ENCODE data around the gene ARPC1A. TPM values are rescaled to one million over a fixed set of nuclear protein-coding genes. Genes with fewer than 3 reads are reported as not detected.
"Not testable (repeated sequence)": the region's sequence is repeated elsewhere in the genome, so short reads cannot be mapped to it uniquely, and the experiment has no call there.

Gene ARPC1A
- total and polyA plus RNA-seq, 8 donors: 92.7 to 158 (median 107) TPM

DNA sequence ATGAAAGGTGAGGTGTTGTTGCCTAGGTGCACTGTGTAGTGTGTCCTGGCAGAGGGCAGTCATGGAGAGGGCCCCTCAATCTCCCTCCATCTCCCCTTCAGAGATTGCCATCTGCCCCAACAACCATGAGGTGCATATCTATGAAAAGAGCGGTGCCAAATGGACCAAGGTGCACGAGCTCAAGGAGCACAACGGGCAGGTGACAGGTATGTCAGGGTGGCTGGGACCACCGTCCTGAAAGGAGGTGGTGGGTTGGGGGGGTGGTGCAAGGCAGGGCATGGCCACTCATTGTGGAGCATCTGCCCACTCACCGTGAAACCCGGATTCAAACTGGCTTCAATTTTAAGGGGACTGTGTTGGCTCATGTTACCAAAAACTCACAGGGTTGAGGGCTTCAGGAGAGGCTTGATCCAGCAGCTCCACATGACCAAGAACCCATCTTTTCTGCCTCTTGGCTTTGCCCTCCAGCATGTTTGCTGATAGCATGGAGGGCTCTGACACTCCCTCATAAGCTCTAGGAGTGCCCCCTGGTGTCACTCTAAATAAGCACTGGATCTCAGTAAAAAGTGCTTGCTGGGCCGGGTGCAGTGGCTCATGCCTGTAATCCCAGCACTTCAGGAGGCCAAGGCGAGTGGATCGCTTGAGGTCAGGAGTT, 61.0 kb downstream of the ARPC1A start:
- peaks cover 0 to 79% of the 10 kb centered on the region in 2 donors for H3K36me3 ChIP-seq
- H3K27ac ChIP-seq: no peak overlapping the region
- TF ChIP-seq, protein P1, sequence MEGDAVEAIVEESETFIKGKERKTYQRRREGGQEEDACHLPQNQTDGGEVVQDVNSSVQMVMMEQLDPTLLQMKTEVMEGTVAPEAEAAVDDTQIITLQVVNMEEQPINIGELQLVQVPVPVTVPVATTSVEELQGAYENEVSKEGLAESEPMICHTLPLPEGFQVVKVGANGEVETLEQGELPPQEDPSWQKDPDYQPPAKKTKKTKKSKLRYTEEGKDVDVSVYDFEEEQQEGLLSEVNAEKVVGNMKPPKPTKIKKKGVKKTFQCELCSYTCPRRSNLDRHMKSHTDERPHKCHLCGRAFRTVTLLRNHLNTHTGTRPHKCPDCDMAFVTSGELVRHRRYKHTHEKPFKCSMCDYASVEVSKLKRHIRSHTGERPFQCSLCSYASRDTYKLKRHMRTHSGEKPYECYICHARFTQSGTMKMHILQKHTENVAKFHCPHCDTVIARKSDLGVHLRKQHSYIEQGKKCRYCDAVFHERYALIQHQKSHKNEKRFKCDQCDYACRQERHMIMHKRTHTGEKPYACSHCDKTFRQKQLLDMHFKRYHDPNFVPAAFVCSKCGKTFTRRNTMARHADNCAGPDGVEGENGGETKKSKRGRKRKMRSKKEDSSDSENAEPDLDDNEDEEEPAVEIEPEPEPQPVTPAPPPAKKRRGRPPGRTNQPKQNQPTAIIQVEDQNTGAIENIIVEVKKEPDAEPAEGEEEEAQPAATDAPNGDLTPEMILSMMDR (IDR thresholded peaks at IDR 0.05): no peak
- peaks cover 0 to 52% of the 10 kb centered on the region in 2 donors for H3K4me1 ChIP-seq
- no peak overlapping the region for H3K4me3 ChIP-seq
- DNase-seq (peak in 1 of 4 donors; percentile 38), ATAC-seq (peak; percentile 35)
- no peaks in the 10 kb centered on the region for H3K27me3 ChIP-seq
- intact Hi-C loops (cut with DNase I): no loop called here
- H3K9me3 ChIP-seq: no peaks in the 10 kb centered on the region

DNA sequence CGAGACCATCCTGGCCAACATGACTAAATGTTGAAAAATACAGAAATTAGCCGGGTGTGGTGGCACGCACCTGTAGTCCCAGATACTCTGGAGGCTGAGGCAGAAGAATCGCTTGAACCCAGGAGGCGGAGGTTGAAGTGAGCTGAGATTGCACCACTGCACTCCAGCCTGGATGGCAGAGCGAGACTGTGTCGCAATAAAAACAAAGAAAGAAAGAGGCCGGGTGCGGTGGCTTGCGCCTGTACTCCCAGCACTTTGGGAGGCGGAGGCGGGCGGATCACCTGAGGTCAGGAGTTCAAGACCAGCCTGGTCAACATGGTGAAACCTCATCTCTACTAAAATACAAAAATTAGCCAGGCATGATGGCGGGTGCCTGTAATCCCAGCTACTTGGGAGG, 61.5 kb downstream of the ARPC1A start:
- peaks cover 2 to 52% of the 10 kb centered on the region in 2 donors for H3K4me1 ChIP-seq
- H3K9me3 ChIP-seq; ATAC-seq; H3K27ac ChIP-seq; intact Hi-C loops (cut with DNase I); H3K27me3 ChIP-seq; H3K4me3 ChIP-seq: not testable (repeated sequence)
- DNase-seq: peak in 1 of 4 donors; percentile 36
- H3K36me3 ChIP-seq: peaks cover 0 to 79% of the 10 kb centered on the region in 2 donors

DNA sequence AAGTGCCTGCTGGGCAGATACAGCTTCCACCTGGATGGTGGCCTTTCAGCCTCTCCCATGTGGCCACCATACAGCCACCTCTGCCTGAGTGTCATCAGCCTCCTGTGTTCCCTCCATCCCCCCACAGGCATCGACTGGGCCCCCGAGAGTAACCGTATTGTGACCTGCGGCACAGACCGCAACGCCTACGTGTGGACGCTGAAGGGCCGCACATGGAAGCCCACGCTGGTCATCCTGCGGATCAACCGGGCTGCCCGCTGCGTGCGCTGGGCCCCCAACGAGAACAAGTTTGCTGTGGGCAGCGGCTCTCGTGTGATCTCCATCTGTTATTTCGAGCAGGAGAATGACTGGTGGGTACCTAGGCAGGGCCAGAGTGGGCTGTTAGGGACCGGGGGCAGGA, 62.2 kb downstream of the ARPC1A start:
- TF ChIP-seq, protein P1 (IDR thresholded peaks at IDR 0.05): no peak
- DNase-seq (peak in 1 of 4 donors; percentile 73), ATAC-seq (no peak)
- Histone ChIP-seq H3K9me3 (no peaks in the 10 kb centered on the region), H3K4me1 (peaks cover 8 to 53% of the 10 kb centered on the region in 2 donors), H3K36me3 (peaks cover 0 to 79% of the 10 kb centered on the region in 2 donors), H3K4me3 (no peak overlapping the region), H3K27ac (no peak overlapping the region), H3K27me3 (no peaks in the 10 kb centered on the region)
- intact Hi-C loops (cut with DNase I): no loop called here

DNA sequence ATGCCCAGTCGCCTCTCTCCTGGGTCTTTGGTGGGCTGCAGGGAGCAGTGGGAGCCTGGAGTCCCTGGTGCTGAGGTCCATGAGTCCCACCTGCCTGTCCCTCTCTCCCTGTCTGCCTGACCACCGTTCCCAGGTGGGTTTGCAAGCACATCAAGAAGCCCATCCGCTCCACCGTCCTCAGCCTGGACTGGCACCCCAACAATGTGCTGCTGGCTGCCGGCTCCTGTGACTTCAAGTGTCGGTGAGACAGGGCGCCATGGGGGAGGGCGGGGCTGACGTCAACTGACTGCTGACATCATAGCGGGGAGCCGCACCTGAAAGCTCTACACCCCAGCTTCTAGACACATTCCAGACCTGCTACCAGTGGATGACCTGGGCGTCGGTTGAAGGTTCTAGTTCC, 64.1 kb downstream of the ARPC1A start:
- no peak for ATAC-seq
- peak in 1 of 4 donors; percentile 74 for DNase-seq
- TF ChIP-seq, protein P1 (IDR thresholded peaks at IDR 0.05): no peak
- Histone ChIP-seq H3K9me3 (no peaks in the 10 kb centered on the region), H3K4me1 (peaks cover 16 to 49% of the 10 kb centered on the region in 2 donors), H3K27ac (no peak overlapping the region), H3K36me3 (peaks cover 0 to 96% of the 10 kb centered on the region in 2 donors), H3K4me3 (no peak overlapping the region), H3K27me3 (no peaks in the 10 kb centered on the region)
- intact Hi-C loops (cut with DNase I): no loop called here

DNA sequence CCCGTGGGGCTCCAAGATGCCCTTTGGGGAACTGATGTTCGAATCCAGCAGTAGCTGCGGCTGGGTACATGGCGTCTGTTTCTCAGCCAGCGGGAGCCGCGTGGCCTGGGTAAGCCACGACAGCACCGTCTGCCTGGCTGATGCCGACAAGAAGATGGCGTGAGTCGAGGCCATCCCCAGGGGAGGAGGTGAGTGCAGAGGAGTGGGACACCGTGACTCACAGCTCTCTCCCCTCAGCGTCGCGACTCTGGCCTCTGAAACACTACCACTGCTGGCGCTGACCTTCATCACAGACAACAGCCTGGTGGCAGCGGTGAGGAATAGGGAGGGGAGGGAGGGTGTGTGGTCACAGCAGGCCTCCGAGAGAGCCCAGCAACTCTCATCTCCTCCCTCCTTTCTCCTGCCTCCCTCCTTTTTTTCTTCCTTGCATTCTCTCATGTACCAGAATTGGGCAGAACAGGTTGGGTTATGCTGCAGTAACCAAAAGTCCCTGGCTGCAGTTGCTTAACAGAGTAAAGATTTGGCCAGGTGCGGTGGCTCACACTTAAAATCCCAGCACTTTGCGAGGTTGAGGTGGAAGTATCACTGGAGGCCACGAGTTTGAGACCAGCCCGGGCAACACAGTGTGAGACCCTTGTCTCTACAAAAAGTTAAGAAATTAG, 65.4 kb downstream of the ARPC1A start:
- Histone ChIP-seq H3K4me3 (no peak overlapping the region), H3K27ac (no peak overlapping the region), H3K36me3 (peaks cover 0 to 100% of the 10 kb centered on the region in 2 donors), H3K9me3 (no peaks in the 10 kb centered on the region), H3K27me3 (no peaks in the 10 kb centered on the region), H3K4me1 (peaks cover 16 to 38% of the 10 kb centered on the region in 2 donors)
- intact Hi-C loops (cut with DNase I): no loop called here
- peak in 1 of 4 donors; percentile 73 for DNase-seq
- ATAC-seq: no peak
- TF ChIP-seq, protein P1 (IDR thresholded peaks at IDR 0.05): no peak
